Mesendoderm (in vitro differentiated cells): ENCODE measurements around the gene SLC34A2.
A peak's percentile ranks its signal among the peaks of the same experiment; 100 is the strongest.

ENCODE experiments used
- DNase-seq: peaks from one replicate; pipeline ENCODE4 v3.0.0; 2013
- H2AK5ac ChIP-seq: 2 replicates; pipeline ENCODE4 v1.6.1; 2013; ENCODE audit warnings: low read length, inconsistent platforms
- H2BK120ac ChIP-seq: 2 replicates; pipeline ENCODE4 v1.6.1; 2013; ENCODE audit warnings: low read depth, mild to moderate bottlenecking, low read length, moderate library complexity, mixed read lengths
- H2BK15ac ChIP-seq: replicated peaks from 2 replicates; pipeline ENCODE4 v1.6.1; 2013; ENCODE audit warnings: low read depth, mild to moderate bottlenecking, moderate library complexity
- H2BK5ac ChIP-seq: 2 replicates; pipeline ENCODE4 v1.6.1; 2013; ENCODE audit warnings: low read length, inconsistent platforms
- H3K18ac ChIP-seq: 2 replicates; pipeline ENCODE4 v1.6.1; 2013; ENCODE audit warnings: mild to moderate bottlenecking, low read length, mixed read lengths
- H3K23ac ChIP-seq: one replicate; pipeline ENCODE4 v1.6.1; 2013; ENCODE audit warnings: low read length
- H3K27ac ChIP-seq: 2 replicates; pipeline ENCODE4 v1.5.1; 2013; ENCODE audit warnings: low read depth, mild to moderate bottlenecking, inconsistent platforms, low read length, moderate library complexity
- H3K27me3 ChIP-seq: 2 replicates; pipeline ENCODE4 v1.6.1; 2013; ENCODE audit warnings: low read length, control low read depth, mild to moderate bottlenecking, inconsistent platforms; ENCODE audit not compliant: insufficient read depth, poor library complexity
- H3K36me3 ChIP-seq: 2 replicates; pipeline ENCODE4 v1.6.1; 2013; ENCODE audit warnings: low read length, inconsistent platforms; ENCODE audit not compliant: control insufficient read depth, insufficient read depth
- H3K4ac ChIP-seq: one replicate; pipeline ENCODE4 v1.6.1; 2013; ENCODE audit warnings: low read depth, mild to moderate bottlenecking, low read length, moderate library complexity
- H3K4me1 ChIP-seq: 2 replicates; pipeline ENCODE4 v1.6.1; 2013; ENCODE audit warnings: low read depth, low read length, inconsistent platforms; ENCODE audit not compliant: control insufficient read depth
- H3K4me2 ChIP-seq: 2 replicates; pipeline ENCODE4 v1.6.1; 2013; ENCODE audit warnings: low read length
- H3K4me3 ChIP-seq: 2 replicates; pipeline ENCODE4 v1.5.1; 2013; ENCODE audit warnings: mild to moderate bottlenecking, low read length
- H3K56ac ChIP-seq: one replicate; pipeline ENCODE4 v1.6.1; 2013; ENCODE audit warnings: low read length
- H3K79me1 ChIP-seq: 2 replicates; pipeline ENCODE4 v1.6.1; 2013; ENCODE audit warnings: low read length, inconsistent platforms
- H3K79me2 ChIP-seq: 2 replicates; pipeline ENCODE4 v1.6.1; 2013; ENCODE audit warnings: mild to moderate bottlenecking, low read length; ENCODE audit not compliant: control insufficient read depth, insufficient read depth
- H3K9ac ChIP-seq: 2 replicates; pipeline ENCODE4 v1.6.1; 2013; ENCODE audit warnings: low read length, inconsistent platforms
- H4K5ac ChIP-seq: one replicate; pipeline ENCODE4 v1.6.1; 2013; ENCODE audit warnings: low read length
- H4K8ac ChIP-seq: one replicate; pipeline ENCODE4 v1.6.1; 2013; ENCODE audit warnings: low read depth, mild to moderate bottlenecking, control low read depth, low read length, moderate library complexity
- WGBS: extraction: QIAGEN DNeasy Blood & Tissue Kit; methylation state at CpG from one replicate; pipeline ENCODE4 v1.1.7; 2013; ENCODE audit warnings: low lambda C conversion rate, missing lambda C conversion rate; ENCODE audit not compliant: insufficient coverage; ENCODE audit errors: extremely low coverage; 5-methylcytosine and 5-hydroxymethylcytosine counted together

The SLC34A2 gene

DNA sequence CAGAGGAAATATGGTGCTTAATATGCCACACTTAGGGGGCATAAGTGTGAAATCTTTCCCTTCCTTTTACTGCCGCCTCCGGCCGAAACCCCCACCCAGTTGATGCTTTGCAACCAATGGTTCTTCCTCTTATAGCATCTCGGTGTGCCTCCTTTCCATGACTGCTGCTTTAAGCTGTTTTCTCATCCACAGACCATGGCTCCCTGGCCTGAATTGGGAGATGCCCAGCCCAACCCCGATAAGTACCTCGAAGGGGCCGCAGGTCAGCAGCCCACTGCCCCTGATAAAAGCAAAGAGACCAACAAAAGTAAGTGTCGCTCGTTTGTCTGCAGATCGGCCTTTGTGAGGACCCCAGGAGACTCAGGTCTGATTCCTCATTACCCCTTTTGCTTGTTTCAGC is 6.7 kb downstream of the SLC34A2 start:
- no peak overlapping the region for H3K9ac ChIP-seq
- no peaks in the 10 kb centered on the region for H3K79me2 ChIP-seq
- H4K8ac ChIP-seq = no peak overlapping the region
- no CpG with 5 or more reads among the region's 10 CpGs for WGBS
- no peaks in the 10 kb centered on the region for H3K27me3 ChIP-seq
- DNase-seq = no peak
- no peak overlapping the region for H4K5ac ChIP-seq
- H3K79me1 ChIP-seq = no peaks in the 10 kb centered on the region
- no peak overlapping the region for H3K4ac ChIP-seq
- H2AK5ac ChIP-seq = no peak overlapping the region
- H3K56ac ChIP-seq = no peak overlapping the region
- no peak overlapping the region for H2BK15ac ChIP-seq
- H3K27ac ChIP-seq = no peak overlapping the region
- no peak overlapping the region for H3K4me2 ChIP-seq
- no peaks in the 10 kb centered on the region for H3K36me3 ChIP-seq
- H2BK120ac ChIP-seq = no peak overlapping the region
- no peak overlapping the region for H2BK5ac ChIP-seq
- H3K4me3 ChIP-seq = no peak overlapping the region
- no peaks in the 10 kb centered on the region for H3K4me1 ChIP-seq
- H3K23ac ChIP-seq = no peak overlapping the region
- H3K18ac ChIP-seq = no peak overlapping the region

DNA sequence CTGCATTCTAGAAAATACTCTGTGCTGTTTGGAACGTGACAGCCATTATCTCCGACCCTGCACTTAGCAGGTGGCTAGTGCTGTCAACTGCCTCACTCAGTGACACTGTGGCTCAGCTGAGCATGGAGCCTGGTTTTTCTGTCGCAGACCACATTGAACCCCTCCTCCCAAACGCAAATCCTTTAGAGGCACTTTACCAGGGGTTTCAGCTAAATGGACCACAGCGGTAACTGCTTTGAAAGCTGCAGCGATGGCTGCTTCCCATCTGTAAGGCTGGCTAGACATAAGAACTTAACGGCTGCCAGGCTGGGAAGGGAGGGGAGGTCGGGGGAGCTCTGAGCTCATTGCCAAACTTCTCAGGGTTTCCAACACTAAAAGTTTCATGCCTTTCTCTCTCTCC is 8.1 kb downstream of the SLC34A2 start:
- no peak for DNase-seq
- H3K4me2 ChIP-seq = no peak overlapping the region
- no peak overlapping the region for H3K23ac ChIP-seq
- no peaks in the 10 kb centered on the region for H3K27me3 ChIP-seq
- no peak overlapping the region for H2BK5ac ChIP-seq
- no peak overlapping the region for H4K8ac ChIP-seq
- no peak overlapping the region for H3K27ac ChIP-seq
- H3K4ac ChIP-seq = no peak overlapping the region
- no peak overlapping the region for H3K4me3 ChIP-seq
- no peaks in the 10 kb centered on the region for H3K4me1 ChIP-seq
- no peaks in the 10 kb centered on the region for H3K36me3 ChIP-seq
- no CpG with 5 or more reads among the region's 8 CpGs for WGBS
- no peak overlapping the region for H2BK120ac ChIP-seq
- no peak overlapping the region for H2AK5ac ChIP-seq
- no peak overlapping the region for H3K18ac ChIP-seq
- no peak overlapping the region for H4K5ac ChIP-seq
- H3K9ac ChIP-seq = no peak overlapping the region
- H3K79me1 ChIP-seq = no peaks in the 10 kb centered on the region
- no peaks in the 10 kb centered on the region for H3K79me2 ChIP-seq
- H3K56ac ChIP-seq = no peak overlapping the region
- no peak overlapping the region for H2BK15ac ChIP-seq

DNA sequence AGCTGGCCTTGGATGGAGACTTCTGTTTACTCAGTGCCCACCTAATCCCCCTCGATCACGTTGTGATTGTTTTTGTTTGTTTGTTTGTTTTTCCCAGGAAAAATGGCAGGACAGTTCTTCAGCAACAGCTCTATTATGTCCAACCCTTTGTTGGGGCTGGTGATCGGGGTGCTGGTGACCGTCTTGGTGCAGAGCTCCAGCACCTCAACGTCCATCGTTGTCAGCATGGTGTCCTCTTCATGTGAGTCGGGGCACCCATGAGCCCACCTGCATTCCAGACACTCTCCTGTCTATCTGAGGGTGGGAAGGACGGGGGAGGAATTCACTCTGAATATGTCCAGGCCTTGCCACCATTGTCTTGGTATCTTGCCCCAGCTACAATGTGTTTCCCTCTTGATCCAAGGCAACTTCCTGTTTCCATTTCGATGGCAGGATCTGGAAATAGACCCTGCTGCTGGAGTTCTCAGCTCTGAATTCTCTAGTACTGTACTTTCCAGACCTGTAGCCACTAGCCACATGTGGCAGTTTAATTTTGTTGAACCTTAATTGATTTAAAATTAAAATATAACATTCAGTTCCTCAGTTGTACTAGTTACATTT is 10.5 kb downstream of the SLC34A2 start:
- no peak overlapping the region for H4K5ac ChIP-seq
- no peak overlapping the region for H3K27ac ChIP-seq
- H3K4me3 ChIP-seq = no peak overlapping the region
- H3K79me2 ChIP-seq = no peaks in the 10 kb centered on the region
- no peak overlapping the region for H2BK120ac ChIP-seq
- no peak overlapping the region for H3K9ac ChIP-seq
- no peaks in the 10 kb centered on the region for H3K4me1 ChIP-seq
- H2BK5ac ChIP-seq = no peak overlapping the region
- H3K23ac ChIP-seq = no peak overlapping the region
- H2BK15ac ChIP-seq = no peak overlapping the region
- no peak overlapping the region for H4K8ac ChIP-seq
- H3K4ac ChIP-seq = no peak overlapping the region
- H3K79me1 ChIP-seq = no peaks in the 10 kb centered on the region
- no peak overlapping the region for H3K4me2 ChIP-seq
- H3K27me3 ChIP-seq = no peaks in the 10 kb centered on the region
- no peaks in the 10 kb centered on the region for H3K36me3 ChIP-seq
- no peak for DNase-seq
- no peak overlapping the region for H3K18ac ChIP-seq
- no peak overlapping the region for H3K56ac ChIP-seq
- WGBS = no CpG with 5 or more reads among the region's 9 CpGs
- no peak overlapping the region for H2AK5ac ChIP-seq

DNA sequence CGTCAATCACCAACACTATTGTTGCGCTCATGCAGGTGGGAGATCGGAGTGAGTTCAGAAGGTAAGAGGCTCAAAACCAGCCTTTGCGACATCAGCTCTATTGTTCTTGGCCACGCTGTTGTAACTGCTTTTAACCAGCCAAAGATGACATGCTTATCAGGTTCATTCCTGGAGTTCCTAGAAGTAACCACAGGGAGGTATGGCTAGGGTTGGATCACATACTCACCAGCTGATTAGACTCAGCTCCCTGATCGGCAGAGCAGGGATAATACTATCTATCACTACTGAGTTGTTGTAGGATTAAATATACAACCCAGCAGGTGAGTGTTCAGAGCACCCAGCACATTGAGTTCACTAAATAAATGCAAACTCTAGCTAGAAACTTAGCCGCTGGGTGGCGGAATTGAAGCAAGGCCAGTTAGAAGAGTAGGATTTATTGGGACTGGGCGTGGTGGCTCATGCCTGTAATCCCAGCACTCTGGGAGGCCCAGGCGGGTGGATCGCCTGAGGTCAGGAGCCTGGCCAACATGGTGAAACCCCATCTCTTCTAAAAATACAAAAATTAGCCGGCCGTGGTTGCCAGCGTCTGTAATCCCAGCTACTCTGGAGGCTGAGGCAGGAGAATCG is 12.4 kb downstream of the SLC34A2 start:
- no peak overlapping the region for H3K27ac ChIP-seq
- no peak overlapping the region for H3K4ac ChIP-seq
- H3K36me3 ChIP-seq = no peaks in the 10 kb centered on the region
- H3K18ac ChIP-seq = no peak overlapping the region
- H2BK120ac ChIP-seq = no peak overlapping the region
- no peak overlapping the region for H3K9ac ChIP-seq
- no peaks in the 10 kb centered on the region for H3K79me2 ChIP-seq
- H3K4me1 ChIP-seq = no peaks in the 10 kb centered on the region
- no peak overlapping the region for H3K23ac ChIP-seq
- WGBS = no CpG with 5 or more reads among the region's 15 CpGs
- no peak overlapping the region for H3K4me3 ChIP-seq
- no peak overlapping the region for H2BK15ac ChIP-seq
- H4K5ac ChIP-seq = no peak overlapping the region
- no peak overlapping the region for H3K56ac ChIP-seq
- H2BK5ac ChIP-seq = no peak overlapping the region
- no peak overlapping the region for H4K8ac ChIP-seq
- no peaks in the 10 kb centered on the region for H3K27me3 ChIP-seq
- H3K79me1 ChIP-seq = no peaks in the 10 kb centered on the region
- H3K4me2 ChIP-seq = no peak overlapping the region
- peak; percentile 88 for DNase-seq
- H2AK5ac ChIP-seq = no peak overlapping the region

DNA sequence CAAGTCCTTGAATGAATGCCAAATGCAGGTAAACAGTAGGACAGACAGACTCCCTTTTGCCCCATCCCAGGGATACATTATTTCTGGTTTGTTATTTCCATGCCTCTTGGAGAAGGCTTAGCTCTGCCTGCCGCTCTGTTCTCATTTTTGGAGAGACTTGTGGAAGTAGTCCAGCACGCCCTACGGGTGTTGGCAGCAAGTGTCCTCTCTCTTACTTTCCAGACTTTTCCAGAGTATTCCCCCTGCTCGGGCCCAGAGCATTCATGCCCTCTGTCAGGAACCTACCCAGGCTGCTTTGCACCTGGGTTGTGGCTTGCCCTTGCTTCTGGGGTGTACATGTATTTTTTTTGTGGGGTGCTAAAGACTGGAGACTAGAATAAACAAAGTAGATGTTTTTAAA is 15.3 kb downstream of the SLC34A2 start:
- Histone ChIP-seq H3K18ac (no peak overlapping the region), H3K4me3 (no peak overlapping the region), H2BK5ac (no peak overlapping the region), H3K56ac (no peak overlapping the region), H3K79me1 (no peaks in the 10 kb centered on the region), H3K23ac (no peak overlapping the region), H3K27ac (no peak overlapping the region), H3K4ac (no peak overlapping the region), H3K36me3 (no peaks in the 10 kb centered on the region), H3K79me2 (no peaks in the 10 kb centered on the region), H3K4me1 (no peaks in the 10 kb centered on the region), H4K5ac (no peak overlapping the region), H2AK5ac (no peak overlapping the region), H2BK120ac (no peak overlapping the region), H2BK15ac (no peak overlapping the region), H3K27me3 (no peaks in the 10 kb centered on the region), H4K8ac (no peak overlapping the region), H3K9ac (no peak overlapping the region), H3K4me2 (no peak overlapping the region)
- no peak for DNase-seq
- WGBS = no CpG with 5 or more reads among the region's 4 CpGs

DNA sequence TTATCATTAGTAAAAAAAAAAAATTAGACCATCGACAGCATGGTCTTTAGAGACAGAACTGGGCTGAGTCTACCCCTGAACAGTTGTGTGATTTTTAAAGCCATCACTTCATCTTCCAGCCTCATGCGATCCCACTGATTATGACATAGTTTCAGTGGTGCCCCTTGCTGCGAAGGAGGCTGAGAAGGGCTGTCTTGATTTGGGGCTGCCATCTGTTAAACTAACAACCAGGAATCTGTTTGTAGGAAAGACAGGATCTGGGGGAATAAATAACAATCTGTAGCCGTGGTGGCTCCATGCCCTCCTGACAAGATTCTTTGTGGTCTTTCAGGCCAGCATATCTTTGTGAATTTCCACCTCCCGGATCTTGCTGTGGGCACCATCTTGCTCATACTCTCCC is 17.1 kb downstream of the SLC34A2 start:
- no CpG with 5 or more reads among the region's 5 CpGs for WGBS
- no peak overlapping the region for H3K23ac ChIP-seq

More for the DNA sequence above, 17.1 kb downstream of the SLC34A2 start:
- Histone ChIP-seq H3K9ac (no peak overlapping the region), H3K4me2 (no peak overlapping the region), H2BK15ac (no peak overlapping the region), H2BK120ac (no peak overlapping the region), H3K27me3 (no peaks in the 10 kb centered on the region), H2AK5ac (no peak overlapping the region), H2BK5ac (no peak overlapping the region), H4K8ac (no peak overlapping the region), H3K36me3 (no peaks in the 10 kb centered on the region), H3K4me1 (no peaks in the 10 kb centered on the region), H3K27ac (no peak overlapping the region), H3K79me2 (no peaks in the 10 kb centered on the region), H3K18ac (no peak overlapping the region), H3K56ac (no peak overlapping the region), H4K5ac (no peak overlapping the region), H3K4me3 (no peak overlapping the region), H3K4ac (no peak overlapping the region), H3K79me1 (no peaks in the 10 kb centered on the region)
- DNase-seq = no peak
